Measurements from ENCODE around the gene CD63.
A peak's percentile ranks its signal among the peaks of the same experiment; 100 is the strongest.
"Not testable (repeated sequence)": the region's sequence is repeated elsewhere in the genome, so short reads cannot be mapped to it uniquely, and the experiment has no call there.

CD63 gene, protein sequence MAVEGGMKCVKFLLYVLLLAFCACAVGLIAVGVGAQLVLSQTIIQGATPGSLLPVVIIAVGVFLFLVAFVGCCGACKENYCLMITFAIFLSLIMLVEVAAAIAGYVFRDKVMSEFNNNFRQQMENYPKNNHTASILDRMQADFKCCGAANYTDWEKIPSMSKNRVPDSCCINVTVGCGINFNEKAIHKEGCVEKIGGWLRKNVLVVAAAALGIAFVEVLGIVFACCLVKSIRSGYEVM

DNA sequence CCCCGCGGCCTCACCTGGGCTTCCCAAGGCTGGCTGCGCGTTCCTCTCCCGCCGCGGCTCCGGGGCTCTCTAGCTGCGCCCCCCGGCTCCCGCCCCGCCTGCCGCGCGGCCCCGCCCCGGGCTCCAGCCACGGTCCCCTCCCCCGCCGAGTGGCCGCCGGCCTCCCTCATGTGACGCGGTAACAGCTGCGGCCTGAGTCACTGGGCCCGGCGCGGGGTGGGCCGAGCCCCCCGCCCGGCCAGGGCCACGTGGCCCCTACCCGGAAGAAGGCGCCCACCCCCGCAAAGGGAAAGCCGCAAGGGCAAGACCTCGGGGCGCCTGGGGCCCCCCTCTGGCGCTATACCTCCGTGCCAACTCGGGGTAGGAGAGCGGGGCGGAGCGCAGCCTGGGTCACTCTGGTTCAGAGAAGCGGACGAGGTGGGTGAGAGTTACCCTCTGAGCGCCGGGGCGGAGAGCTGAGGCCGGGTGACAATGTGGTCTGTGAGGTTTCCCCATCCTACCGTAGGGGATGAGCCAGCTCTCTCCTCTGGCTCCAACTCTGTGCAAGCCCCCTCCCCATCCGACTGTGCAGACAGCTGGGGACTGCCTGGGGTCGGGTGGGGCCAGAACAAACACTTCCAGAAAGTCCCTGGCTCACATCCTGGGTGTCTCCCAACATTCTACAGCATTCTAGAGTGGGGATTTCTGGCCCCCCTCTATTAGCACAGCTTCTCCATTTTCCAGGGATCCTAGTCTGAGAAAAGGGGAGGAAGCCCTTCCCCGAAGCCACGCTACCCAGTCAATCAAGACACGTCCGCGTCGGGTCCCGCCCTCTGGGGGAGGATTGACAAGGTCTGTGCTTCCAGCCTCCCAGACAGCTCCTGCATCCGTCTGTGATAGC, at the start of gene CD63:
TSS of gene CD63 (minus strand) at position 71 of the 880 bp plus-strand sequence. CDS start 668 bp downstream, outside the sequence.
- peak; percentile 57 for FAIRE-seq
- peak; percentile 92 for DNase-seq (ENCODE audit: insufficient read length, low spot score)

DNA sequence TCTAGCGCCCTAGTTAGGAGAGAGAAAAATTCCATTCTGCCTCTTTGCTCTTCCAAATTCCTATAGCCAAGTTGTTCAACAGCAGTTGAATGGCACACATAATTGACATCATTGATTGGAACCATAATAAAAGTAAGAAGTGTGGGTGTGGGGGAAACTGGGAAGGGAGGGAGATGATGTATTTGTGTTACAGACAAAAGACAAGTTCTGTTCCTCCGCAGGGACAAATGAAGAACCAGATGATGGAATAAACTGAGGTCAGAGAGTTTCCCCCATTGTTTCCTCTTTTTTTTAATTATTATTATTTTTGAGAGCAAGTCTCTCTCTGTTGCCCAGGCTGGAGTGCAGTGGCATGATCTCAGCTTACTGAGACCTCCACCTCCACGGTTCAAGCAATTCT, 49.0 kb upstream of the CD63 start:
- no peak for FAIRE-seq

DNA sequence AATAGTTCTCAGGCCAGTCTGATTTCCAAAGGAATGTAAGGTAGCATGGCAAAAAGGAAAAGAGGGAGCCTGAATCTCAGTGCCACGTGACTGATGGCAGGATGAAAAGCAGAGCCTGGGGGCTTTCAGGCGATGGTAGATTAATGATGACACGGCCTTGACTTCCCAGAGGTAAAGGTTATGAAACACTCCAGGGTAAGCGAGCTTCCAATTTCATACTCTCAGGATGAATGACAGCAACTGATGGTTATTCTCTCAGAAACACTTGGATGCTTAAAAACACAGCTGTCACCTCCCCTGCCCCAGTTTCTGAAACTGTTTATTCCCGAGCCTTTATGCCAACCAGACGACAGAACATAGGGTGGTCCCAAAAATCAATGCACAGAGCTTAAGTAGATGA, 42.9 kb upstream of the CD63 start:
- FAIRE-seq = no peak
- DNase-seq (ENCODE audit: insufficient read length, low spot score) = no peak

More for the DNA sequence above, 49.0 kb upstream of the CD63 start:
- no peak for DNase-seq (ENCODE audit: insufficient read length, low spot score)

DNA sequence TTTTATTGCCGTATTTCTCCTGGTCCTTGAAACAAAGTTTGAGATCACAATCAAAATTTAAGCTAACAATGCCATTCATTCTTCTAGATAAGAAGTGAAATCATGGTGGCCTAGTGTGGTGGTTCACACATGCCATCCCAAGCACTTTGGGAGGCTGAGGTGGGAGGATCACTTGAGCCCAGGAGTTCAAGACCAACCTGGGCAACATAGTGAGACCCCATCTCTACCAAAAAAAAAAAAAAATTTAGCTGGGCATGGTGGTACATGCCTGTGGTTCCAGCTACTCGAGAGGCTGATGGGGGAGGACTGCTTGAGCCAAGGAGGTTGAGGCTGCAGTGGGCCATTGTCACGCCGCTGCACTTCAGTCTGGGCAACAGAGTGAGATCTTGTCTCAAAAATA, 38.3 kb upstream of the CD63 start:
- FAIRE-seq = no peak
- no peak for DNase-seq (ENCODE audit: insufficient read length, low spot score)

DNA sequence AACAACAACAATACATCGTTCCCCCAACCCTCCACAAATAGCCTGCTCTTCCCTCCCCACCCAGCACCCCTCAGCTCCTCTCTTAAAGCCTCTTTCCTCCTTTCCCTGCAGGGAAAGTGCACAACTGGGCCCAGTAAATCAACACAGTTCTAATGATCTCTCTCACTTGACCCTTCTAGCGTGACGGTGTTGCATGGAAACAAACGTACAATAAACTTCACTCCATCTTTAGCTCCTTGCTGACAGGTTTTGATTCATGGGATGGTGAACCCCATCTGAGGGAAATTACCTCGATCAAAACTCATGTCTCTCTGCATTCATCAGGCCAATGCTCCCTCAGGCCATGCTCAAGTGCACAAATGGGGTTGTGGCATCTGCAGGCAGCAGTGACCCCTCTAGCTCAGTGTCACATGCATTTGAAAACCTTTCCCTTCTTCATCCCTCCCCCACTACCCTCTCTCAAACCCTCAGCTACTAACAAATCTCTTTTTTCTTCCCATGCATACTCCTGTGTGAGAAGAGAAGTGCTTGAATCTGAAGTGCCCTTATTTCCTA, 37.0 kb upstream of the CD63 start:
- no peak for FAIRE-seq
- DNase-seq (ENCODE audit: insufficient read length, low spot score) = no peak

DNA sequence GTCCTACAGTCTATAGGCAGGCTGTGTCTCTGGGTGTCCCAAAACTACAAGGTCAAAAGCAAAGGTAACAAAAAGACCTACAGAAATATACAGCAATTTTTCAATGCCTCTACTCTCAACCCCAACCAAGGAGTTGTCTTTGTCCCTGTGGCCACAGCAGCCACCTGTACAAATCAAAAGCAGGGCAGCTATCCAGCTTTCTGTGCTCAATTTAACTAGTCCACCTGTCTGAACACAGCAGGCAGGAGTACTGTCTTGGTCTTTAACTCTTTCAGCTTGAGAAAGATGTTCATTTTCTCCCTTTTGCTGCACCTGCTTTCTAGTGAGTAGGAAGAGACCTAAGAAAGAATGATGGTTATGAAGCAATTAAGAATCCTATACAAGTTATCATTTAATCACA, 33.8 kb upstream of the CD63 start:
- no peak for DNase-seq (ENCODE audit: insufficient read length, low spot score)
- no peak for FAIRE-seq

DNA sequence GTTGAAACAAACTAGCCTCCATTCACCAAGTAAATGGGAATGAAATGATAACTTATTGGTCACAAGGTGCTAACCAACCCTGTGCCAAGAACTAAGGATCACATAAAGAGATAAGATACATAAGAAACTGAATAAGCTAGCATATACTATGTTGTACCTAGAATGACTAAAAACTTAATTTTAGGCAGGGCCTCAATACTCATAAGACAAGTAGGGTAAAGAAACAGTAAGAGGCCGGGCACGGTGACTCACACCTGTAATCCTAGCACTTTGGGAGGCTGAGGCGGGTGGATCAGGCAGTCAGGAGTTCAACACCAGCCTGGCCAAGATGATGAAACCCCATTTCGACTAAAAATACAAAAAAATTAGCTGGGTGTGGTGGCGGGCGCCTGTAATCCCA, 31.9 kb upstream of the CD63 start:
- no peak for FAIRE-seq
- no peak for DNase-seq (ENCODE audit: insufficient read length, low spot score)

DNA sequence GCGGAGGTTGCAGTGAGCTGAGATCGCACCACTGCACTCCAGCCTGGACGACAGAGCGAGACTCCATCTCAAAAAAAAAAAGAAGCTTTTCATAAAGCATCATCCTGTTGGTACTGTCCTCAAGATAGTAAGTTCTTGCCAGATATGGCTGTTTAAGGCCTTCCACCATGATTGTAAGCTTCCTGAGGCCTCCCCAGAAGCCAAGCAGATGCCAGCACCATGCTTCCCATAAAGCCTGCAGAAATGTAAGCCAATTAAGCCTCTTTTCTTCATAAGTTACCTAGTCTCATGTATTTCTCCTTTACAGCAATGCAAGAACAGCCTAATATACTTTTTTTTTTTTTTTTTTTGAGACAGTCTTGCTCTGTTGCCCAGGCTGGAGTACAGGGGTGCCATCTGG, 29.8 kb upstream of the CD63 start:
- DNase-seq (ENCODE audit: insufficient read length, low spot score); FAIRE-seq: not testable (repeated sequence)

DNA sequence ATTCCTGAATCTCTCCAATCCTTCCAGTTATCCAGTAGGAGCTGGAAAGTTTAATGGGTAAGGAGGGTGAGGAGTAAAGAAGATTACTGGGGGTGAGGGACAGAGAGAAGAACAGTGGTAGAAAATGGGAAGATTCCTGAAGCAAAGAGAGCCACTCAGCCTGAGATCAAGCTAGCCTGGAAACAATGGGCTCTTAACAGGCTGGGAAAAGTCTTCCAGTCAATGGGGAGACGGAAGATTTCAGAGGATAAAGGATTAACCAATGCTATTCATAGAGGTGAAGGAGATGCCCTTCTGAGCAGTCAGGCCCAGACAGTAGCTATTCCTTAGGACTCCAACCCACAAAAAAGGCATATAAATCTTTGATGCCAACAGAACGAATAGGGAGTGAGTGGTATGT, 28.9 kb upstream of the CD63 start:
- DNase-seq (ENCODE audit: insufficient read length, low spot score) (no peak), FAIRE-seq (no peak)

DNA sequence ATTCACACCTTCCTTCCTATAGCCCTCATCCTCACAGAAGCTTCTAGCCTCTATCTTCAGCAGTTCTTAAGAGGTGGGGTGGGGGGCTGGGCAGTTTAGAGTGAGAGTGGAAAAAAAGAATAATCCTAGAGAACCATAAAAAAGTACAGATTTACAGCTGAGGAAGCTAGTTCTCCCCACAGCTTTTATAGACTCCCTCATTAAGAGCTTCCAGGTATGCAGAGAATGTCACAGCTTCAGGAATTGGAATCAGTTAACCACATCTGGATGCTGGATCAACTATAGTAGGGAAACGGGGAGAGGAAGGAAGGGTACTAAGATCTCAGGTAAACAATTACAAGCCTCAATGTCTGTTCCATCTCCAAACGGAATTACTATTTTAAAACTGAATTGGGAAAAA, 26.4 kb upstream of the CD63 start:
- DNase-seq (ENCODE audit: insufficient read length, low spot score) (no peak), FAIRE-seq (no peak)

DNA sequence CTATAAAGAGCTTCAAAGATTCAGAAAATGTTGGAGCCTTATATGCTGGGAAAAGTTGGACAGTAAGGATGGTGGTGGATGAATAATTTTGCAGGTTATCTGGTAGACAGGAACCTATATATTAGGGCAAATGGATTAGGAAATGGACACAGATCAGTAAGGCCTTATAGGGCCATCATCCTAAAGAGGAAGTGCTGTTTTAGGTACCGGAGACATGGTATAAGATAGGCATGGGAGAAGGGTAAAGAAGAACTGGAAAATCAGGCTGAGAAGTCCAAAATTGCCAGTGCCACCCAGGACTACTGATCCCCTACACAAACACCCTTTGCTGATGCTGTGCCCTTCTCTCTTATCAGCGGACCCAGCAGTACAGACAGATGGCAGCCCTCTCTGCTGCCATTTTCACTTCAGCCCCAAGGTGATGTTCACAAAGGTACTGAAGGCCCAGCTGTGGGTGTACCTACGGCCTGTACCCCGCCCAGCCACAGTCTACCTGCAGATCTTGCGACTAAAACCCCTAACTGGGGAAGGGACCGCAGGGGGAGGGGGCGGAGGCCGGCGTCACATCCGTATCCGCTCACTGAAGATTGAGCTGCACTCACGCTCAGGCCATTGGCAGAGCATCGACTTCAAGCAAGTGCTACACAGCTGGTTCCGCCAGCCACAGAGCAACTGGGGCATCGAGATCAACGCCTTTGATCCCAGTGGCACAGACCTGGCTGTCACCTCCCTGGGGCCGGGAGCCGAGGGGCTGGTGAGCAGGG, 19.6 kb upstream of the CD63 start:
- DNase-seq (ENCODE audit: insufficient read length, low spot score) = no peak
- no peak for FAIRE-seq

DNA sequence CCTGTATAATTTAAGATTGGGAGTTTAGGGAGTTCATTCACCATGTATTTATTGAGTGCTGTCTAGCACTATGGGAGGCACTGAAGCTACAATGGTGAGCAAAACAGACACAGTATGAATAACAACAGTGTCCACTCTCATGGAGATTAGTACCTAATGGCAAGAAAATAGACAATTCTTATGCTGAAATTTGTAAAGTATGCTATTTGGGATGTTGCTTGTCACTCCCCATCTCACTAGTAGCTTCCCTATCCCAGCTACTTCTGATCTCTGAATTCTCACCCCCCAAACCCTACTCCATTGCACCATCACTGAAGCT, 18.1 kb upstream of the CD63 start:
- FAIRE-seq = no peak
- no peak for DNase-seq (ENCODE audit: insufficient read length, low spot score)

DNA sequence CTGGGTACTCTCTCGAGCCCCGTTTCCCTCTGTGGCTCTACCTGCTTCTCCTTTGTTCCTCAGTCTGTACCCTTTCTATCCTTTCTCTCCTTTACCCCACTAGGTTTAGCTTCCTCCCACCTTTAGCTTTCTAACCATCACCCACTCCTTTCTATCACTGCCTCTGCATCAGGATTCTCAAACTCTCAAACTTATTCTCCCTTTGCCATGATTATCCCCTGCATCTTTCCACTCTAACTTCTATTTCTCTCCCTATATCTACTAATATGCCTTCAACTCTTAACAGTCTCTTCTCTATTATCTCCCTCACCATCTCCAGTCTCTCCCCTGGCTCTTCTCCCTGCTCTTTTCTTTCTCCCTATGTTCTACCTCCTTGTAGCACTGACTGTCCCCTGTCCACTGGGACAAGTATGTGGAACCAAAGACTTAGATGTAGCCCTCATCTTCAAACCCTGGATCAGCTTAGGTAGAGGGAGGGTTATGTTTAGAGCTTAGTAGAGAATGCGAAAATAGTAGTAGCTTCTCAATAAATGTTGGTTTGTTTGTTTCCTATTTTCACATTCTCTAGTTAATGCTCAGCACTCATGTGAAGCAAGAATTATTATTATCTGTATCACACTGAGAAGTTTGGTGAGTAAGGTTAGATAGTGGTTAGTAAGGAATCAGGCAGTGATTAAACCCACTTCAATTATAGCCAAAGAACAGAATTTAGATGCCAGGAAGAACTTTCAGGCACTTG, 17.5 kb upstream of the CD63 start:
- DNase-seq (ENCODE audit: insufficient read length, low spot score) (no peak), FAIRE-seq (no peak)

DNA sequence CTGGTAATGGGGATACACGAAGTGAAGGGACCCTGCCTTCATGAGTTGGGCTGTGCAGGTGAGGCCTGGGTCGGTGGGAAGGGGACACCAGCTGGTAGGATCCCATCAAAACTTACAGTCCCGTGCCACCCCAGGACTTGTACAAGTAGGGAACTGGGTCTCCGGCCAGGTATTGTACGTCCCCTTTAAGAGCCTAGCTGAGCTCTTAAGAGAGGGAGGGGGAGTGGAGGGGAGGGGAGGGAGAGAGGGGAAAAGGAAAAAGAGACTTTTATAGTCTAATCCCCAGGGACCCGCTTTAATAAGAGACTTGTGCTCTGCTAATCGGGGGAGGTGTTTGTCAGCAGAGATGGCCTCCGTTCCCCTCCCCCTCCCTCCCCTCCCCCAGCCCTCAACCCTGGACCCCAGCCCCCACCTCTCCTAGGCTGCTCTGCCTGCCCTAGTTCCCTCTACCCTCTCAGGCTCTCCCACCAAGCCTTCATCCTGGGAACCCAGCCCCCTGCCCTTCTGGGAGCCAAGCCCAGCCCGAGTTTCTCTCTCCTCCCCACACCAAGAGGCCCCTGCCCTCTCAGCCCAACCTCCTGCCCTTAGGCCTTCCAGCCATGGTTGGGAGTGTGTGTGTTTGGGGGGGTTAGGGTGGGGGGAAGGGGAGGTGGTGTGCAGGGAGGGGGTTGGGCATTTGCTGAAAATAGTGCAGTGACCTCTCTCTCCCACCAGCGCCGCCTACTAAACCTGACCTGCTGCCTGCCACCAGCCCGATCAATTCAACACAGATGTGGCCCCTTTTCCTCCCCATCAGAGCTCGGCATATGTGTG, 16.8 kb upstream of the CD63 start:
- DNase-seq (ENCODE audit: insufficient read length, low spot score) = no peak
- no peak for FAIRE-seq

DNA sequence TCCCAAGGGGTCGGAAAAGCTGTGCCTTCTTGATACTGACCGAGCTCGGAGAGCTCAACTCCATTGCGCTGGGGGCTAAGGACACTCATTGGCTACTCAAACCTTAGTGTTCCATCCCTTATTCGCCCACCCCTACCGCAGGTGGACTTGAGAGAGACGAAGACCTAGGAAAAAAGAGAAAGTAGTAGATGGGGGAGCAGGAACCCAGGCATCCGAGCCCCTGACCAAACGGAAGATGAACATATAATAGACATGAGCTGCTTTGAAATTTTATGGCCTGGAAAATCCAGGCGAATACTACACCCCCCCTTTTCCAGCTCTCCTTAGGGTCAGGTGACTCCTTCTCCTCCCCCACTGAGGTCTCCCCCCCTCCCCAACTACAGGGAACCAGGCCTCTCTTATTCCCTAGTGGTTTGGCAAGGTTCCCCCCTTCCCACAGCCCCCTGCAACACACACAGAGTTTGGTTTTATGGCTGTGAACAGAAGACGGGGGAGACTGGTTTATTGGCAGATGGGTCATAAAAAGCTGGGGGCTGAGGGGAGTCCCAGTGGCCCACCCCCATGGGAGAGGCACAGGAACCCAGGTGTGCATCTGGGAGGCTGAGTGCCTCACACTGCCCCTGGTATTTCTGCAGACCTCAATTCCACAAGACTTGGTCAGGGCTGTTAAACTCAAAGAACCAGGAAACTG, 15.7 kb upstream of the CD63 start:
- no peak for DNase-seq (ENCODE audit: insufficient read length, low spot score)
- no peak for FAIRE-seq

DNA sequence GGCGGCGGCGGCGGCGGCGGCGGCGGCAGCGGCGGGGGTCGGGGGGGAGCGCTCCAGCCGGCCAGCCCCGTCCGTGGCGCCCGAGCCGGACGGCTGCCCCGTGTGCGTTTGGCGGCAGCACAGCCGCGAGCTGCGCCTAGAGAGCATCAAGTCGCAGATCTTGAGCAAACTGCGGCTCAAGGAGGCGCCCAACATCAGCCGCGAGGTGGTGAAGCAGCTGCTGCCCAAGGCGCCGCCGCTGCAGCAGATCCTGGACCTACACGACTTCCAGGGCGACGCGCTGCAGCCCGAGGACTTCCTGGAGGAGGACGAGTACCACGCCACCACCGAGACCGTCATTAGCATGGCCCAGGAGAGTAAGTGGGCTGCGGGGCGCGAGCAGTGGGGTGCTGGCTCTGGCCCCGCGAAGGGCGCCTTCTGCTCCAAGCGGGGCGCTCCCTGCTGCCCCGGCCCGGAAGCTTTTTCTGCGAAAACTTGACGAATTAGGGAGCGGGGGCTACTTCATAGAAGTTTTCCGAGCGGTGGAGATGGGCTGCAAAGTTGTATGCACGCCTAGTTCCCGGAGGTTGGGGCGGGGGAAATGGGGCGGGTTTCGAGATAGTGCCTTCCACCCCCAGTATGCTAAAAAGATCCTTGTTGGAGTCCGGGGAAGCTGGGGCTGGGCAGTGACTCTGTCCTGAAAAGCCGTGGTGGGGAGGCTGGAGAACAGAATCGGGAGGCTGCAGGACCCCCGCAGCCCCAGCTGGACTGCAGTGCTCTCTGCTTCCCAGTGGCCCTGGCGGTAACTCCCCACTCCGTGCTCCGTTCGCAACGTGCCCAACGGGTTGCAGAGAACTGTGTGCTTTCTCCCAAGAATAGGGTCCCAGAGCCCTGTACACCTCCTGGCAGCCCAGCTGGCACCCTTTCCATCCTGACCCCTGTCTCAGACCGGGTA, 14.9 kb upstream of the CD63 start:
- DNase-seq (ENCODE audit: insufficient read length, low spot score) = no peak

DNA sequence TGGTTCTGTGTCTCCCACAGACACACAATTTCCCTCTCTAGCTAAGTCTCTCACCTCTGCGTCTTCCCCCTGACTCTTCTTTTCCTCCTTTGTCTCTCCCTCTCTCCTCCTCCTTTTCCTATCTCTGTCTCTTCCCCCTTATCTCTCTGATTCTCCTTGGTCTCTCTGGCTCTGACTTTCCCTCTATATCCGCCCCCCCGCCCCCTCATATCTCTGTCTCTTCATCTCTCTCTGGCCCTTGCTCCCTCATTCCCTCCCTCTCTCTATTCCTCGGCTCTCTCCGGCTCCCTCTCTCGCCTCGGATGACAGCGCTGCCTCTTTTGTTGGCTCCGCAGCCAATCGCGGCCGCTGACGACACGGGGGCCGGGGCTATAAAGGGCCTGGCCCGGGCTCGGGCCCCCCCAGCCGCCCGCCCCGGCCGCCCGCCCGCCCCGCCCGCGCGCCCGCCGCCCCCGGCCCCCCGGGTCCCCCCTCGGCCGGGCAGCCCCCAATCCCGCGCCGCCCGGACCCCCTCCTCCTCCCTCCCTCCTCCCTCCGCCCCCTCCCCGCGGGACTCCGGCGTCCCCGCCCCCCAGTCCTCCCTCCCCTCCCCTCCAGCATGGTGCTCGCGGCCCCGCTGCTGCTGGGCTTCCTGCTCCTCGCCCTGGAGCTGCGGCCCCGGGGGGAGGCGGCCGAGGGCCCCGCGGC, 14.1 kb upstream of the CD63 start, which contains the start of gene GDF11:
TSS of gene GDF11 (plus strand) at position 404 of the 687 bp plus-strand sequence. CDS start at position 599, 195 bp downstream.
- DNase-seq (ENCODE audit: insufficient read length, low spot score) = peak; percentile 81
- no peak for FAIRE-seq

More for the DNA sequence above, 14.9 kb upstream of the CD63 start:
- FAIRE-seq = peak; percentile 49
